ENCODE results near the gene IGFN1.

IGFN1 gene

DNA sequence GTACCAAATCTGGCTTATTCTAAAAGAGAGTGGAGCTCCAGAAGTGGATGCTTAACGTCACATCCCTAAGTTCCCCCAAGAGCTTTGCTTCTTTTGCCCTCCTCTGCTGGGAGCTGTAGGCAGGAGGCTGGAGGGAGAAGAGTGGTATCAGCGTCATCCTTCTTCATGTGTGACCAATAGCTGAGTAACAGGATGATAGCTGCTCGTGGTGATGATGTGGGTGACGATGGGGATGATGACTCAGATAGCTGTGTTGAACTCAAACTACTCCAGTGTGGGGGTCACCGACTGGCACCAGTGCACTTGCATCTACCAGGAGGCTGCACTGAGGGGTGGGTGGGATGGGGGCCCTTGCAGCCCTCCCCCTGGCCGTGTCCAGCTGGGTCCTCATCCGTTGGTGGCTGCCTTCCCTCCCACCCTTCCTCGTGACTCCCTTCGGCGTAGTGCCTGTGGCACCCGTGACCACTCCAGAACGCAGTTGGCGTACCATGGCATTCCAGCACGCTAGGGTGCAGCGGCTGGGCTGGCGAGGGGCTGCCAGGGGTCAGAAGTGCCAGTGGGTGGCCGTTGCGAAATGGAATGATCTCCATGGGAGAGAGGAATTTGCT, 1.1 kb downstream of the IGFN1 start:
- no peaks in the 10 kb centered on the region for H4K20me1 ChIP-seq (ENCODE audit: low read depth, low read length)

GRCh38 chr1:201192261-201192788, 1.7 kb downstream of the IGFN1 start:
- H2AFZ ChIP-seq (ENCODE audit: low read depth, low read length, severe bottlenecking): no peak overlapping the region
- no peaks in the 10 kb centered on the region for H3K79me2 ChIP-seq (ENCODE audit: insufficient read depth, low read length)
- H3F3A ChIP-seq (ENCODE audit: insufficient read depth): no peaks in the 10 kb centered on the region
- no peak overlapping the region for H3K9ac ChIP-seq (ENCODE audit: low read length)
- no peaks in the 10 kb centered on the region for H3K27me3 ChIP-seq (ENCODE audit: low read length)
- no peak overlapping the region for H3K4me3 ChIP-seq (ENCODE audit: insufficient read depth, low read length, poor library complexity, severe bottlenecking)
- H3K9me2 ChIP-seq (replicated peaks; ENCODE audit: insufficient read depth, low read length): no peaks in the 10 kb centered on the region
- no peak for TF ChIP-seq EZH2phosphoT487 (conservative IDR thresholded peaks at IDR 0.05; ENCODE audit: low read length)
- TF ChIP-seq, protein P1, sequence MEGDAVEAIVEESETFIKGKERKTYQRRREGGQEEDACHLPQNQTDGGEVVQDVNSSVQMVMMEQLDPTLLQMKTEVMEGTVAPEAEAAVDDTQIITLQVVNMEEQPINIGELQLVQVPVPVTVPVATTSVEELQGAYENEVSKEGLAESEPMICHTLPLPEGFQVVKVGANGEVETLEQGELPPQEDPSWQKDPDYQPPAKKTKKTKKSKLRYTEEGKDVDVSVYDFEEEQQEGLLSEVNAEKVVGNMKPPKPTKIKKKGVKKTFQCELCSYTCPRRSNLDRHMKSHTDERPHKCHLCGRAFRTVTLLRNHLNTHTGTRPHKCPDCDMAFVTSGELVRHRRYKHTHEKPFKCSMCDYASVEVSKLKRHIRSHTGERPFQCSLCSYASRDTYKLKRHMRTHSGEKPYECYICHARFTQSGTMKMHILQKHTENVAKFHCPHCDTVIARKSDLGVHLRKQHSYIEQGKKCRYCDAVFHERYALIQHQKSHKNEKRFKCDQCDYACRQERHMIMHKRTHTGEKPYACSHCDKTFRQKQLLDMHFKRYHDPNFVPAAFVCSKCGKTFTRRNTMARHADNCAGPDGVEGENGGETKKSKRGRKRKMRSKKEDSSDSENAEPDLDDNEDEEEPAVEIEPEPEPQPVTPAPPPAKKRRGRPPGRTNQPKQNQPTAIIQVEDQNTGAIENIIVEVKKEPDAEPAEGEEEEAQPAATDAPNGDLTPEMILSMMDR (IDR thresholded peaks at IDR 0.05; ENCODE audit: insufficient read depth, low read length, poor library complexity, severe bottlenecking): no peak
- no peaks in the 10 kb centered on the region for H3K9me3 ChIP-seq (ENCODE audit: insufficient read depth, low read length)
- no peaks in the 10 kb centered on the region for H4K20me1 ChIP-seq (ENCODE audit: low read depth, low read length)
- no peak overlapping the region for H3K4me2 ChIP-seq (ENCODE audit: low read depth, low read length, poor library complexity, severe bottlenecking)
- H3K27ac ChIP-seq (ENCODE audit: low read depth, low read length): no peak overlapping the region
- no peaks in the 10 kb centered on the region for H3K36me3 ChIP-seq (ENCODE audit: low read length)

More for the DNA sequence above, 1.1 kb downstream of the IGFN1 start:
- no peaks in the 10 kb centered on the region for H3K9me3 ChIP-seq (ENCODE audit: insufficient read depth, low read length)
- TF ChIP-seq, protein P1 (IDR thresholded peaks at IDR 0.05; ENCODE audit: insufficient read depth, low read length, poor library complexity, severe bottlenecking): no peak
- TF ChIP-seq EZH2phosphoT487 (conservative IDR thresholded peaks at IDR 0.05; ENCODE audit: low read length): no peak
- no peaks in the 10 kb centered on the region for H3F3A ChIP-seq (ENCODE audit: insufficient read depth)
- H3K27ac ChIP-seq (ENCODE audit: low read depth, low read length): no peak overlapping the region
- H3K36me3 ChIP-seq (ENCODE audit: low read length): no peaks in the 10 kb centered on the region
- no peaks in the 10 kb centered on the region for H3K27me3 ChIP-seq (ENCODE audit: low read length)
- H3K9me2 ChIP-seq (replicated peaks; ENCODE audit: insufficient read depth, low read length): no peaks in the 10 kb centered on the region
- H2AFZ ChIP-seq (ENCODE audit: low read depth, low read length, severe bottlenecking): no peak overlapping the region
- H3K9ac ChIP-seq (ENCODE audit: low read length): no peak overlapping the region
- no peak overlapping the region for H3K4me3 ChIP-seq (ENCODE audit: insufficient read depth, low read length, poor library complexity, severe bottlenecking)
- no peak overlapping the region for H3K4me2 ChIP-seq (ENCODE audit: low read depth, low read length, poor library complexity, severe bottlenecking)
- H3K79me2 ChIP-seq (ENCODE audit: insufficient read depth, low read length): no peaks in the 10 kb centered on the region

DNA sequence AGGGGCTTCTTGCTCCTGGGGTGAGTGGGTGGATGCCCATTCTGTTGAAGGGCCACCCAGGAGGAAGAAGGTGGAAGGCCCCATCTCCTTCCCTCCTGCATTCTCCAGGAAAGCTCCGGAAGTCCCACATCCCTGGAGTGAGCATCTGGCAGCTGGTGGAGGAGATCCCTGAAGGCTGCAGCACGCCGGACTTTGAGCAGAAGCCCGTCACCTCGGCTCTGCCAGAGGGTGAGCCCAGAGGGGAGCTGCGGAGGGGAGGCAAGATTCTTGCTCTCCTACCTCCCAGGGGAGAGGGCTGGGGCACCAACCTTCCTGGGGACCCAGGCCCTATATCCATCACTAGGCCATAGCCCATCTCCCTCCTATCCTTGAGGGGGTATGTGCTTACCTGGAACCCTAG, 3.4 kb downstream of the IGFN1 start:
- Histone ChIP-seq H3K27me3 (ENCODE audit: low read length) (no peaks in the 10 kb centered on the region), H3K9me3 (ENCODE audit: insufficient read depth, low read length) (no peaks in the 10 kb centered on the region), H3K9ac (ENCODE audit: low read length) (no peak overlapping the region), H3K27ac (ENCODE audit: low read depth, low read length) (no peak overlapping the region), H3K36me3 (ENCODE audit: low read length) (no peaks in the 10 kb centered on the region), H3K4me3 (ENCODE audit: insufficient read depth, low read length, poor library complexity, severe bottlenecking) (no peak overlapping the region), H3K79me2 (ENCODE audit: insufficient read depth, low read length) (no peaks in the 10 kb centered on the region), H4K20me1 (ENCODE audit: low read depth, low read length) (no peaks in the 10 kb centered on the region), H2AFZ (ENCODE audit: low read depth, low read length, severe bottlenecking) (no peak overlapping the region), H3K4me2 (ENCODE audit: low read depth, low read length, poor library complexity, severe bottlenecking) (no peak overlapping the region), H3K9me2 (replicated peaks; ENCODE audit: insufficient read depth, low read length) (no peaks in the 10 kb centered on the region), H3F3A (ENCODE audit: insufficient read depth) (no peaks in the 10 kb centered on the region)
- TF ChIP-seq EZH2phosphoT487 (conservative IDR thresholded peaks at IDR 0.05; ENCODE audit: low read length): no peak
- TF ChIP-seq, protein P1 (IDR thresholded peaks at IDR 0.05; ENCODE audit: insufficient read depth, low read length, poor library complexity, severe bottlenecking): no peak
